Pulmonary artery endothelial cell (primary cell): ENCODE measurements around the gene CTNNB1. TPM values are rescaled to one million over a fixed set of nuclear protein-coding genes. Genes with fewer than 3 reads are reported as not detected.

Experiments
- DNase-seq: peaks from one replicate; pipeline ENCODE4 v3.0.0-alpha.2; 2011; ENCODE audit warnings: low read depth, low spot score
- total RNA-seq: library from RNA; depleted of rRNA; stranded (reverse); fragments of >200 nt; gene quantifications from 2 replicates; pipeline ENCODE4 v1.2.3, GENCODE V29; 2014

The CTNNB1 gene
- total RNA-seq, 1 donor from 2014 or later = 1,307 TPM

DNA sequence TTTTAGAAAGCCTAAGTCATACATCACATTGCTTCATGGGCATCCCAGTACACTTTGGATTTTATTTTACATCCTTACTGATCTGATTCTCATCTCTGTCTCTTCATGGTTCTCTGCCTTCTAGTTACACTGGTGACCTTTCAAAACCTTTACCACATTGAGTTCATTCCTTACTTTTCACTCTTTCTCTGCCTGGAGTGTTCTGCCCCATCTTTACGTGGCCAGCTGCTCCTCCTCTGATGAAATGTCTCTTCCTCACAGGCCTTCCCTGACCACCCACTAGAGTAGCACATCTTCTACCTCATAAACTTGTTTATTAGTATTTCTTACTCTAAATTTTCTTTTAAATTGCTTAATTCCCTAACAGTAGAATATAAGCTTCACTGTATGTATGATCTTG, 17.7 kb downstream of the CTNNB1 start:
- no peak for DNase-seq

GRCh38 chr3:41219424-41219823, 20.1 kb downstream of the CTNNB1 start:
- no peak for DNase-seq

GRCh38 chr3:41220906-41221677, 21.8 kb downstream of the CTNNB1 start:
- no peak for DNase-seq

- DNase-seq = no peak
These were observed 22.7 kb downstream of the CTNNB1 start for GRCh38 chr3:41222012-41222411.

GRCh38 chr3:41222501-41222900, 23.2 kb downstream of the CTNNB1 start:
- DNase-seq = no peak

DNA sequence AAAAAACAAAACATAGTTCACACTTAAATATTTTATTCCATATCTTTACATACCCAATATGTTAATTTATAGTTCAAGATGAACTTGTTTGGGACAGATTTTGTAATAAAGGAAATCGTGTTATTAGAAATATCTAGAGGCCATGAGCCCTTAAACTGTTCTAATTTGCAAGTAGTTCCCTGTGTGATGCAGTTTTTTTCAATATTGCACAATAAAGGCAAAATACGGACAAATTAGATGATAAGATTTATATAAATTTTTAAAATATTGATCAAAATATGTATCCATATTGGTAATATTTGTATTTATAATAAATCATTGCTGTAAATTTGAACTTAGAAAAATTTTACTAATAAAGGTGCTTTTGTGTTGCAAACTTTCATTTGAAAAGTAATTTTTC, 23.8 kb downstream of the CTNNB1 start:
- no peak for DNase-seq

DNA sequence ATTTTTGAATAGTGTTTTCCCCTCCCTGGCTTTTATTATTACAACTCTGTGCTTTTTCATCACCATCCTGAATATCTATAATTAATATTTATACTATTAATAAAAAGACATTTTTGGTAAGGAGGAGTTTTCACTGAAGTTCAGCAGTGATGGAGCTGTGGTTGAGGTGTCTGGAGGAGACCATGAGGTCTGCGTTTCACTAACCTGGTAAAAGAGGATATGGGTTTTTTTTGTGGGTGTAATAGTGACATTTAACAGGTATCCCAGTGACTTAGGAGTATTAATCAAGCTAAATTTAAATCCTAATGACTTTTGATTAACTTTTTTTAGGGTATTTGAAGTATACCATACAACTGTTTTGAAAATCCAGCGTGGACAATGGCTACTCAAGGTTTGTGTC, 24.4 kb downstream of the CTNNB1 start:
- no peak for DNase-seq

- no peak for DNase-seq
These were observed 25.0 kb downstream of the CTNNB1 start for GRCh38 chr3:41224120-41224806.

GRCh38 chr3:41234823-41235721, 35.8 kb downstream of the CTNNB1 start:
- DNase-seq = no peak

DNA sequence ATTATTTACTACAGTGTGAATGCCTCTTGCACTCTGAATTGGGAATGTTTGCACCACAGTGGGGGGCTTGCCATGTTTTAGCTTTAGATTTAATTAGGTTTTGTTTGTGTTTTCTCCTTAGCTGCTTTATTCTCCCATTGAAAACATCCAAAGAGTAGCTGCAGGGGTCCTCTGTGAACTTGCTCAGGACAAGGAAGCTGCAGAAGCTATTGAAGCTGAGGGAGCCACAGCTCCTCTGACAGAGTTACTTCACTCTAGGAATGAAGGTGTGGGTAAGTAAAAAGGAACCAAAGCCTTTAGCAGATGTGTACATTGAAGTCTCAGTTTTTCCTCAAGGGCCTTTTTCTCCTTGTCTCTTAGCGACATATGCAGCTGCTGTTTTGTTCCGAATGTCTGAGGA, 36.9 kb downstream of the CTNNB1 start:
- no peak for DNase-seq

DNA sequence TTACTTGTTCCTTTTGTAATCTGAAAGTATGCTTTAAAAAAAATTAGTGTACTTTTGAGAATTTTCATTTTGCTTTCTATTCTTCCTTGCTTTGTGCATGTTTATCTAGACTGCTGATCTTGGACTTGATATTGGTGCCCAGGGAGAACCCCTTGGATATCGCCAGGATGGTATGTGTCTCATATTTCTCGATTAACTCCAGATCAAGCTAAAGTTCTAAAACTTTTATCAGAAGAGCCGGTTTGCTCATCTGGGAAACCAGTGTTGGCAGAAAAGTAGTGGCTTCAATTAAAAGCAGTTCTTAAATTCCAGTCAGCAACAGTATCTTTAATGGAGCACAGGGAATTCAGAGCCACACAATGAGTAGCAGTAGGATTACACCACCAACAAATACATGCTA, 38.6 kb downstream of the CTNNB1 start:
- no peak for DNase-seq

DNA sequence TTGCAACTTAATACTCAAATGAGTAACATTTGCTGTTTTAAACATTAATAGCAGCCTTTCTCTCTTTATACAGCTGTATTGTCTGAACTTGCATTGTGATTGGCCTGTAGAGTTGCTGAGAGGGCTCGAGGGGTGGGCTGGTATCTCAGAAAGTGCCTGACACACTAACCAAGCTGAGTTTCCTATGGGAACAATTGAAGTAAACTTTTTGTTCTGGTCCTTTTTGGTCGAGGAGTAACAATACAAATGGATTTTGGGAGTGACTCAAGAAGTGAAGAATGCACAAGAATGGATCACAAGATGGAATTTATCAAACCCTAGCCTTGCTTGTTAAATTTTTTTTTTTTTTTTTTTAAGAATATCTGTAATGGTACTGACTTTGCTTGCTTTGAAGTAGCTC, 40.3 kb downstream of the CTNNB1 start:
- DNase-seq = no peak

DNA sequence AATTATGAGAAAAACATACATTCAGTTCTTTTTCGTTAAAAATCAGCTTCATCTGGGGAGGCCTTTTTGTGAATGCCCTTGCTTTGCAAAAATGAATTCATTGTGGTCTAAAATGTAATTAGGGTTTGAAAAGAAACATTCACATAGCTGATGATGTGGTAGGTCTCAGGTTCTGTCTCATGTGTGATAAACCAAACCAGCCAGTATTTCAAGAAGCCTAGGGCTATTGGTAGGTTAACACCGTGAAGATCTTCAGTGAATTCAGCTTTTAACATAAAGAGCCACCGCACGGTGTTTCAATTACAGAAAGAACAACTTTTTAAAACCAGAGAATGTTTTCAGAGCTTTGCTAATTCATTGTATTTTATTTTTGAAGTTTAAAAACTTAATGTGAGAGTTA, 41.9 kb downstream of the CTNNB1 start:
- no peak for DNase-seq

DNA sequence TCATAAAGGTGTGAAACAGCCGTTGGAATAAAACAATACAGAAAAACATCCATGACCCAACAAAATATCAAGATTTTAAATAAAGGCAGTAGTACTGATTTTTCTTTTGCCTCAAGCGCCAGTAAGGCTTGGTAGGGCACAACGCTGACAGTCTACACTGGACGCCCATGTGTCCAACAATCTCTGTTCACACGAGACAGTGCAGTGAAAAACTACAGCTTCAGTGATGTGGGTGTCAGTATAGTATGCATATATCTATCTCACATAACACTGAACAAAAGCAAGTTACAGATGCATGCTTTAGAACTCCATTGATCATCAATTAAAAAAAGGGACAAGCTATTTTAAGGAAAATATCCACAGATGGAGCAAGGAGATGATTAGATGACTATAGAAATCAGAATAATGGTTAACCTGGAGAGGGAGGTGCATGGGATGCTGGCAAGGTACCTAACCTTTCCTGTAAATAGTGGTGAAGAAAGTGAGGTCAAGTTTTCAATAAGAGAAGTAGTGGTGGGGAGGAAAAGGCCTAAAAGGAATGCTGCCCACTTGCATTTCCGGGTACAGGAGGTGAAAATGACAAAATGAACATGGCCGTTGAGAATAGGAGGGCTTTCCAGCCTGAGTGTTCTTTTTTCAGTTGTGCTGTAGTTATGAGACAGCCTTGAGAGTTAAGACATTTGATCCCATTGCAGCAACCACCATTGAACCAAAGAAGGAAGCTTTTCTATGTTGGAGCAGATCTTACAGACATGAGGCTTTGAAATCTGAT, 42.7 kb downstream of the CTNNB1 start:
- DNase-seq = no peak

DNA sequence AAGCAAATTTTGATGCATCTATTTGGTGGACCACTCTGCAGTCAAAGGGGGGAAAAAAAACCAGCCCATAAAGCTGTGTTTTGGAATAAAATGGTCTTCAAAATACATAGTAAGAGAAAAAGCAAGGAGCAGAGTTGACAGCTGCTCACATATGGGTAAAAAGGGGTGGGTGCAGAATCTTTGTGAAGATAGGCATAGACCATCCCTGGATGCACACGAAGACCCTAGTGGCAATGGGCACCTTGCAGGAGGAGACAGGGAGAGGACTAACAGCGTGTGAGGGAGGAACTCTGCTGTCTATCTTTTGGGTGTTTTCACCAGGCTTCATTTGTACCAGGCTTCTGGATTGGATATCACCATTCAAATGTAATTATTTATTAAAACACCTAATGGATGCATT, 43.9 kb downstream of the CTNNB1 start:
- DNase-seq = no peak

DNA sequence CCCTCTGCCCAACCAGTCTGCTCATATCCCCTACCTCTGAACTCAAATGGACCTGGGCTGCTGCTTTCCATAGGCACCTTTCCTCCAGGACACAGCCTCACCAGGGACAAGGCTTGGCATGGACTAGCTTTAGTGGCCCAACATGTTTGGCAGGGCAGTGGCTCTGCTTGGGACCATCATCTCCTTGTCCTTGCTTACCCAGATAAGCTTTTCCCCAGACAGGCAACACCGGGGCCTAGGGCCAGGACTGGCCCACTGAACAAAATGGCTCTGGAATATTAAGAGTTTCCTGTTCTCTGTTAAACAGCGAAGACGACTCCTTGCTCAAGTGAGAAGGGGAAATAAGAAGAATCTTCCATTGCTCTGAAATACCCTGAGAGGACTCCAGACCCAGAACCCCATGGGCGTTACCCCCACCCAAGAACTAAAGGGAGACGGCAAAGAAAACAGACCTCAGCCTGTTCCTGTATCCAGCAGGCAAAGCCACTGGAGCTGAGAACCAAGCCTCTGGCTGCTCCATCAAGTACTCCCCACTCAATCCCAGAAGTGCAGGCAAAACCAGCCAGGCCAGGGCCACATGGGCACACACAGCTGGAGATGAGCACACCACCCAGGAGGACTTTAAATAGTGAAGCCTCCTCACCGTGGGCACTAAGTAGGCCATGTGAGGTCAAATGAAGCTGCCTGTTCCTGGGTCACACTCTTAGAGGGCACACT, 45.5 kb downstream of the CTNNB1 start:
- no peak for DNase-seq

DNA sequence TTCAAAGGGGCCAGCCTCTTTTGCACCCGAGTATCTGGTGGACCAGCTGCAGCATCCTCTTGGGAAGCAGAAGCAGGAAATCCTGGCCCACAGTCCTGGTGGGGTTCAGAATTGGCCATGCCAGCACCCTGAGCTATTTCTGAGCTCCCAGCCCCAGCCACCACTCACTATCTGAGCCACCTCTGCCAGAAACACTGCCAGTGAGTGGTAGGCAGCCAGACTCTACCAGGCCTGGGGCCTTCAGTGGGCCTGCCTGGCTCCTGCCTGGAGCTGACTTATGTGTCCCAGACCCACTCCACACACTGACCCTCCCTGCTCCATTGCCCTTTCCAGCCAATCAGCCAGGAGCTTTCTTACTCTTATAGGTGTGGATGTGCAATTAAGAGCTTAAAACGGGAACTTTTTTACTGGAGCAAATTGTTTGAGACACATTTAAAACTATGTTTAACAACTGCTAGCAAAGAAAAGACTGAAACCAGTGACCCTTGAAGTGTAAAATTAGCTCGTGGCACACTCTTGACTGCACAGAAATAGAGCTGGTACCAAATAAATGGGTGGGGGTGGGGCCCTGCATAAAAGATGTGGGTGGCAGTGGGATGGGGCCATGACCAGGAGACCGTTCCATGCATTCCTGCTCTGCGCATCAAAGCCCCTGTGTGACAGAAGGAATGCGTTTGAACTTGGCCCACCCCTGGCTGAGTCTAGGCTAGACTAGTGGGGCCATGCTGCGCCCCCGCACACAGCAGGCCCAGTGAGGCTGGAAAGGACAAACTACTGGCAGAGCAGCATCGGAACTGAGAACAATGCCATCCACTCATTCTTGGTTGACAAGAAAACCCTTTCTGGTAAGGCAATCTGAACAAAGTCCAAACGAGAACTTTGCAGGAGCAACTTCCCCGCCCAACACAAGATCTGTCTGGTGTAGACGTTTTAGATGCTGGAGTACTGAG, 48.0 kb downstream of the CTNNB1 start:
- no peak for DNase-seq

GRCh38 chr3:41248525-41248924, 49.2 kb downstream of the CTNNB1 start:
- DNase-seq = no peak

- no peak for DNase-seq
These were observed 50.0 kb downstream of the CTNNB1 start for GRCh38 chr3:41249318-41249717.

GRCh38 chr3:41250825-41251224, 51.5 kb downstream of the CTNNB1 start:
- no peak for DNase-seq
